ENCODE results near the gene MTFR1L.

Gene MTFR1L

GRCh38 chr1:25880518-25880917 lies 60.8 kb downstream of the MTFR1L start:
- no peak for TF ChIP-seq CTCF (IDR thresholded peaks at IDR 0.05; ENCODE audit: low read depth, low read length)
- H3K4me3 ChIP-seq (replicated peaks in 1 of 2; ENCODE audit: low read depth in 2 of 2, low read length in 2 of 2): no peak overlapping the region
- DNase-seq (ENCODE audit: low read depth in 2 of 2): no peak

GRCh38 chr1:25881266-25881665 lies 61.5 kb downstream of the MTFR1L start:
- H3K4me3 ChIP-seq (replicated peaks in 1 of 2; ENCODE audit: low read depth in 2 of 2, low read length in 2 of 2): no peak overlapping the region
- no peak for TF ChIP-seq CTCF (IDR thresholded peaks at IDR 0.05; ENCODE audit: low read depth, low read length)

More at GRCh38 chr1:25881266-25881665, 61.5 kb downstream of the MTFR1L start:
- DNase-seq (ENCODE audit: low read depth in 2 of 2): no peak

Measured in cardiac fibroblast (primary cell).